Keratinocyte (primary cell): ENCODE data around the gene EFCAB8. TPM values are rescaled to one million over a fixed set of nuclear protein-coding genes. Genes with fewer than 3 reads are reported as not detected.
"Not testable (repeated sequence)": the region's sequence is repeated elsewhere in the genome, so short reads cannot be mapped to it uniquely, and the experiment has no call there.

Source experiments
- DNase-seq: peaks from one replicate; pipeline ENCODE4 v3.0.0-alpha.2; 2011; ENCODE audit warnings: low read depth, missing footprints, low spot score
- FAIRE-seq: peaks from 2 replicates; lab custom pipeline; 2011; peaks lifted over from hg19 to GRCh38; lab: Jason Lieb, UNC
- H2AFZ ChIP-seq: 2 replicates; pipeline ENCODE4 v1.6.0; 2012; ENCODE audit warnings: low read length, control low read depth, inconsistent platforms; ENCODE audit not compliant: control insufficient read depth
- H3K27ac ChIP-seq: 2 replicates; pipeline ENCODE4 v1.5.1; 2011; ENCODE audit warnings: low read length; ENCODE audit not compliant: control insufficient read depth, insufficient read depth
- H3K27me3 ChIP-seq: 3 replicates; pipeline ENCODE4 v1.6.0; 2011; ENCODE audit warnings: low read length; ENCODE audit not compliant: control insufficient read depth, insufficient read depth; ENCODE audit errors: extremely low read depth
- H3K36me3 ChIP-seq, 2 experiments: 2 replicates in 1 of 2; 3 replicates in 1 of 2; pipeline ENCODE4 v1.5.1; 2011; ENCODE audit warnings: low read length in 2 of 2, mild to moderate bottlenecking in 1 of 2; ENCODE audit not compliant: control insufficient read depth in 2 of 2, insufficient read depth in 2 of 2; ENCODE audit errors: extremely low read depth in 1 of 2
- H3K4me1 ChIP-seq: 3 replicates; pipeline ENCODE4 v1.5.1; 2011; ENCODE audit warnings: low read length; ENCODE audit not compliant: control insufficient read depth, insufficient read depth; ENCODE audit errors: extremely low read depth
- H3K4me2 ChIP-seq: 3 replicates; pipeline ENCODE4 v1.6.0; 2011; ENCODE audit warnings: low read depth, low read length; ENCODE audit not compliant: control insufficient read depth, insufficient read depth; ENCODE audit errors: extremely low read depth
- H3K4me3 ChIP-seq, 3 experiments: fragments of 200-600 bp in 1 of 3; sonication (generic) in 1 of 3; 2 replicates in 2 of 3; 3 replicates in 1 of 3; pipeline ENCODE4 v1.5.1; 2011 to 2016; ENCODE audit warnings: low read length in 3 of 3, mild to moderate bottlenecking in 3 of 3, control low read depth in 2 of 3, inconsistent platforms in 1 of 3, low read depth in 1 of 3, mixed read lengths in 1 of 3, mixed run types in 1 of 3, moderate library complexity in 1 of 3; ENCODE audit not compliant: control insufficient read depth in 2 of 3, insufficient read depth in 2 of 3; ENCODE audit errors: extremely low read depth in 1 of 3
- H3K79me2 ChIP-seq: 2 replicates; pipeline ENCODE4 v1.6.0; 2012; ENCODE audit warnings: low read length; ENCODE audit not compliant: control insufficient read depth, insufficient read depth
- H3K9ac ChIP-seq: 3 replicates; pipeline ENCODE4 v1.6.0; 2011; ENCODE audit warnings: low read length; ENCODE audit not compliant: control insufficient read depth, insufficient read depth; ENCODE audit errors: extremely low read depth
- H3K9me1 ChIP-seq: 3 replicates; pipeline ENCODE4 v1.6.0; 2011; ENCODE audit warnings: low read length; ENCODE audit not compliant: control insufficient read depth, insufficient read depth; ENCODE audit errors: extremely low read depth
- H3K9me3 ChIP-seq: 2 replicates; pipeline ENCODE4 v1.5.1; 2012; ENCODE audit warnings: low read depth, low read length; ENCODE audit not compliant: control insufficient read depth
- H4K20me1 ChIP-seq: 3 replicates; pipeline ENCODE4 v1.6.0; 2011; ENCODE audit warnings: low read length; ENCODE audit not compliant: control insufficient read depth, insufficient read depth; ENCODE audit errors: extremely low read depth
- CTCF ChIP-seq, 3 experiments: IDR thresholded peaks in 1 of 3; conservative IDR thresholded peaks in 1 of 3; optimal IDR thresholded peaks in 1 of 3; 2 replicates in 2 of 3; 3 replicates in 1 of 3; pipeline versions ENCODE3 to v1.5.1; 2011; ENCODE audit warnings: low read length in 3 of 3, mild to moderate bottlenecking in 3 of 3, moderate library complexity in 2 of 3, control low read depth in 1 of 3, inconsistent platforms in 1 of 3; ENCODE audit not compliant: insufficient read depth in 2 of 3; ENCODE audit errors: extremely low read depth in 1 of 3
- EZH2 ChIP-seq: IDR thresholded peaks from one replicate; pipeline ENCODE4 v1.6.1; 2012; ENCODE audit warnings: inconsistent platforms, mild to moderate bottlenecking, low read length, moderate library complexity
- dilution Hi-C: fragments of 300-500 bp; cut with MboI; formaldehyde crosslinking; loops from one replicate; pipeline ENCODE4 v1.7.0; 2020; ENCODE audit warnings: low sequenced_read_pairs; ENCODE audit not compliant: extremely low pct_ligation_motif_present
- polyA plus RNA-seq, 5 experiments: library from polyadenylated mRNA; depleted of rRNA in 3 of 5; stranded (reverse) in 3 of 5; stranded (forward) in 1 of 5; unstranded in 1 of 5; fragments of >200 nt; gene quantifications; 1 replicate in 1 of 5; 2 replicates in 3 of 5; 3 replicates in 1 of 5; pipeline versions ENCODE4 v1.2.1 to v1.2.3, GENCODE V29; 2011 to 2012; ENCODE audit warnings: missing spikeins in 2 of 5, low read depth in 1 of 5, low replicate concordance in 1 of 5

Gene EFCAB8
- polyA plus RNA-seq, 1 donor (not counting 4 experiments of a cell fraction or from before 2014, with no cell fraction given) = 0.03 TPM

GRCh38 chr20:32861446-32861845 is 2.7 kb downstream of the EFCAB8 start:
- Histone ChIP-seq H3K27me3 (no peaks in the 10 kb centered on the region), H4K20me1 (no peaks in the 10 kb centered on the region), H3K27ac (no peak overlapping the region), H2AFZ (no peak overlapping the region), H3K36me3 (peaks cover 7 to 12% of the 10 kb centered on the region in 2 experiments), H3K4me2 (no peak overlapping the region), H3K9me1 (no peaks in the 10 kb centered on the region), H3K9me3 (no peaks in the 10 kb centered on the region), H3K79me2 (no peaks in the 10 kb centered on the region), H3K9ac (no peak overlapping the region), H3K4me3 (no peak overlapping the region), H3K4me1 (peaks cover 8% of the 10 kb centered on the region)
- dilution Hi-C loops = no loop called here
- FAIRE-seq (no peak), DNase-seq (no peak)
- TF ChIP-seq EZH2 = no peak
- no peak for TF ChIP-seq CTCF (optimal IDR thresholded peaks at IDR 0.05 in 1 of 3, IDR thresholded peaks at IDR 0.05 in 1 of 3, conservative IDR thresholded peaks at IDR 0.05 in 1 of 3; ENCODE audit: extremely low read depth in 1 of 3, insufficient read depth in 2 of 3, low read length in 3 of 3)

DNA sequence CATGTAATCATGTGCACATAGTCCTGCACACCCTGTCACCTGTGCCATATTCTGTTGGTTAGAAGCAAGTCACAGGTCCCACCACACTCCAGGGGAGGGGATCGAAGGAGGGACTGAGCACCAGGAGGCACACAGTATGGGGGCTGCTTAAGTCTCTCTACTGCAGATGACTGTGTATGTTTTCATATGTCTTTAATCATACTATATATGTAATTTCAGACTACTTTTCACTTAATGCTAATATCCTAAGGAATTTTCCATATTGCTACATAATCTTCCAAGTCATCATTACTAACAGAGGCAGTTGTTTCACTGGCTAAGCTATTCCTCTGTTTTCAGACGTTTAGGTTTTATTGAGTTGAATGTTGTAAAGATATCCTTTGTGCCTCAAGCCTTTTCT is 10.8 kb downstream of the EFCAB8 start:
- dilution Hi-C loops = no loop called here
- no peaks in the 10 kb centered on the region for H3K27me3 ChIP-seq
- no peaks in the 10 kb centered on the region for H3K9me3 ChIP-seq
- TF ChIP-seq EZH2 (no peak), CTCF (optimal IDR thresholded peaks at IDR 0.05 in 1 of 3, IDR thresholded peaks at IDR 0.05 in 1 of 3, conservative IDR thresholded peaks at IDR 0.05 in 1 of 3; ENCODE audit: extremely low read depth in 1 of 3, insufficient read depth in 2 of 3, low read length in 3 of 3) (no peak)
- no peaks in the 10 kb centered on the region for H3K36me3 ChIP-seq
- H3K4me1 ChIP-seq = no peaks in the 10 kb centered on the region
- H2AFZ ChIP-seq = no peak overlapping the region
- H4K20me1 ChIP-seq = no peaks in the 10 kb centered on the region
- H3K9ac ChIP-seq = no peak overlapping the region
- no peak for FAIRE-seq
- no peak overlapping the region for H3K4me2 ChIP-seq
- no peak overlapping the region for H3K4me3 ChIP-seq
- H3K9me1 ChIP-seq = no peaks in the 10 kb centered on the region
- H3K79me2 ChIP-seq = no peaks in the 10 kb centered on the region
- H3K27ac ChIP-seq = no peak overlapping the region
- DNase-seq = no peak

- H3K79me2 ChIP-seq, H4K20me1 ChIP-seq, H3K27ac ChIP-seq, H3K27me3 ChIP-seq, H3K9me3 ChIP-seq, dilution Hi-C loops, H2AFZ ChIP-seq, H3K4me1 ChIP-seq, FAIRE-seq, H3K4me3 ChIP-seq, H3K9ac ChIP-seq, DNase-seq, H3K36me3 ChIP-seq, H3K9me1 ChIP-seq, H3K4me2 ChIP-seq: not testable (repeated sequence)
Observed at GRCh38 chr20:32870526-32870925, 11.8 kb downstream of the EFCAB8 start.
